GM10248 (cell line): Measurements from ENCODE around the gene DCLK1.

Experiments used
- CTCF ChIA-PET: fragments of 300-600 bp; sonication (Branson Sonifier 250); formaldehyde crosslinking; extraction: SDS; loops from one replicate; lab custom pipeline; 2021; ENCODE audit warnings: antibody characterized with exemption; lab: Yijun Ruan, JAX
- POLR2A ChIA-PET: fragments of 350-650 bp; sonication (Branson Sonifier 250); formaldehyde crosslinking; extraction: SDS; loops from one replicate; lab custom pipeline; 2020; ENCODE audit warnings: antibody characterized with exemption; lab: Yijun Ruan, JAX
- DNase-seq: peaks from one replicate; pipeline ENCODE4 v3.0.0; 2012; ENCODE audit errors: extremely low spot score
- CTCF ChIP-seq: IDR thresholded peaks from 2 replicates; pipeline ENCODE4 v1.5.1; 2012; ENCODE audit warnings: mild to moderate bottlenecking, low read depth; ENCODE audit errors: extremely low read depth, missing control alignments, control extremely low read depth

Gene DCLK1

GRCh38 chr13:35993686-35994085 lies 137.5 kb downstream of the DCLK1 start:
- no peak for DNase-seq
- POLR2A ChIA-PET, result no interaction called here
- TF ChIP-seq CTCF, result no peak
- CTCF ChIA-PET, result interaction anchor here (1.0 to 1.6 kb wide), 4 partner anchors 10 to 281 kb away, joined by 3 to 5 read pairs (median 4); no protein-coding TSS in a partner anchor

GRCh38 chr13:35992964-35993363 lies 138.2 kb downstream of the DCLK1 start:
- DNase-seq, result no peak
- CTCF ChIA-PET, result interaction anchor here (1.0 kb wide), 1 partner anchor 14 kb away, joined by 3 read pairs; no protein-coding TSS in a partner anchor
- TF ChIP-seq CTCF, result no peak
- POLR2A ChIA-PET, result no interaction called here

- ChIA-PET CTCF (no interaction called here), POLR2A (no interaction called here)
- DNase-seq, result no peak
- TF ChIP-seq CTCF, result no peak
Measured at GRCh38 chr13:35990196-35990595, 141.0 kb downstream of the DCLK1 start.

- TF ChIP-seq CTCF, result no peak
- CTCF ChIA-PET, result interaction anchor here (0.9 to 1.0 kb wide), 2 partner anchors 10 to 16 kb away, joined by 4 read pairs; no protein-coding TSS in a partner anchor
- POLR2A ChIA-PET, result no interaction called here
- no peak for DNase-seq
Measured at GRCh38 chr13:35988648-35989081, 142.5 kb downstream of the DCLK1 start.

GRCh38 chr13:35987572-35988513 lies 143.3 kb downstream of the DCLK1 start:
- CTCF ChIA-PET, result interaction anchor here (0.8 to 1.0 kb wide), 3 partner anchors 9 to 17 kb away, joined by 4 read pairs; no protein-coding TSS in a partner anchor
- TF ChIP-seq CTCF, result no peak
- POLR2A ChIA-PET, result no interaction called here
- no peak for DNase-seq

GRCh38 chr13:35984776-35985453 lies 146.3 kb downstream of the DCLK1 start:
- ChIA-PET POLR2A (no interaction called here), CTCF (no interaction called here)
- TF ChIP-seq CTCF, result no peak
- DNase-seq, result no peak
